ENCODE data around the gene SLC6A3. TPM values are rescaled to one million over a fixed set of nuclear protein-coding genes. Genes with fewer than 3 reads are reported as not detected.

The SLC6A3 gene
- total RNA-seq, 1 donor from 2014 or later: 0.16 TPM

GRCh38 chr5:1436681-1437080 lies 8.6 kb downstream of the SLC6A3 start:
- TF ChIP-seq, protein P1, sequence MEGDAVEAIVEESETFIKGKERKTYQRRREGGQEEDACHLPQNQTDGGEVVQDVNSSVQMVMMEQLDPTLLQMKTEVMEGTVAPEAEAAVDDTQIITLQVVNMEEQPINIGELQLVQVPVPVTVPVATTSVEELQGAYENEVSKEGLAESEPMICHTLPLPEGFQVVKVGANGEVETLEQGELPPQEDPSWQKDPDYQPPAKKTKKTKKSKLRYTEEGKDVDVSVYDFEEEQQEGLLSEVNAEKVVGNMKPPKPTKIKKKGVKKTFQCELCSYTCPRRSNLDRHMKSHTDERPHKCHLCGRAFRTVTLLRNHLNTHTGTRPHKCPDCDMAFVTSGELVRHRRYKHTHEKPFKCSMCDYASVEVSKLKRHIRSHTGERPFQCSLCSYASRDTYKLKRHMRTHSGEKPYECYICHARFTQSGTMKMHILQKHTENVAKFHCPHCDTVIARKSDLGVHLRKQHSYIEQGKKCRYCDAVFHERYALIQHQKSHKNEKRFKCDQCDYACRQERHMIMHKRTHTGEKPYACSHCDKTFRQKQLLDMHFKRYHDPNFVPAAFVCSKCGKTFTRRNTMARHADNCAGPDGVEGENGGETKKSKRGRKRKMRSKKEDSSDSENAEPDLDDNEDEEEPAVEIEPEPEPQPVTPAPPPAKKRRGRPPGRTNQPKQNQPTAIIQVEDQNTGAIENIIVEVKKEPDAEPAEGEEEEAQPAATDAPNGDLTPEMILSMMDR (conservative IDR thresholded peaks at IDR 0.05): no peak
- Mint-ChIP-seq H3K9me3 (peaks cover 12% of the 10 kb centered on the region), H3K4me1 (no peaks in the 10 kb centered on the region), H3K27me3 (ENCODE audit: low read depth) (peaks cover 37% of the 10 kb centered on the region), H3K27ac (ENCODE audit: unreplicated experiment) (no peak overlapping the region), H3K4me3 (no peak overlapping the region), H3K36me3 (ENCODE audit: low read depth) (peaks cover 8% of the 10 kb centered on the region)
- no peak for DNase-seq (ENCODE audit: low read depth, low spot score)

- TF ChIP-seq, protein P1 (conservative IDR thresholded peaks at IDR 0.05): no peak
- H3K27me3 Mint-ChIP-seq (ENCODE audit: low read depth): peaks cover 31% of the 10 kb centered on the region
- DNase-seq (ENCODE audit: low read depth, low spot score): no peak
- H3K4me3 Mint-ChIP-seq: no peak overlapping the region
- peaks cover 12% of the 10 kb centered on the region for H3K9me3 Mint-ChIP-seq
- peaks cover 8% of the 10 kb centered on the region for H3K36me3 Mint-ChIP-seq (ENCODE audit: low read depth)
- no peaks in the 10 kb centered on the region for H3K4me1 Mint-ChIP-seq
- no peak overlapping the region for H3K27ac Mint-ChIP-seq (ENCODE audit: unreplicated experiment)
Observed at GRCh38 chr5:1436036-1436435, 9.2 kb downstream of the SLC6A3 start.

- no peaks in the 10 kb centered on the region for H3K4me1 Mint-ChIP-seq
- TF ChIP-seq, protein P1 (conservative IDR thresholded peaks at IDR 0.05): no peak
- no peak overlapping the region for H3K27ac Mint-ChIP-seq (ENCODE audit: unreplicated experiment)
- peaks cover 12% of the 10 kb centered on the region for H3K9me3 Mint-ChIP-seq
- no peak for DNase-seq (ENCODE audit: low read depth, low spot score)
- H3K4me3 Mint-ChIP-seq: no peak overlapping the region
- peaks cover 8% of the 10 kb centered on the region for H3K36me3 Mint-ChIP-seq (ENCODE audit: low read depth)
- peaks cover 25% of the 10 kb centered on the region for H3K27me3 Mint-ChIP-seq (ENCODE audit: low read depth)
Observed at GRCh38 chr5:1435369-1435768, 9.9 kb downstream of the SLC6A3 start.

DNA sequence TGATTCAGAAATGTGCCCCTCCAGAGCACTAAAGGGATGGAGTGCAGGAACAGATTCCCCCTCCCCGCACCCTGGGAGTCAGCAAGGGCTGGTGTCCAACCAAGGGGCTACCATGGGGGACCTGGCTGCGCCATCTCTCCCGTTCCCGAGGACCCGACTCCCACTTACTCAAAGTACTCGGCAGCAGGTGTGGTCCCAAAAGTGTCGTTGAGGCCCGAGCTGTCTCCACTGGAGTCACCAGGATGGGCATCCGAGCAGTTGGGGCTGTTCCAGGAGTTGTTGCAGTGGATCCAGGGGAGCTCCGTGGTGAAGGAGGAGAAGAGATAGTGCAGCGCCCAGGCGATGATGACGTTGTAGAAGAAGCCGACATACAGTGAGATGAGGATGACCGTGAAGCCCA lies 12.9 kb downstream of the SLC6A3 start:
- no peak overlapping the region for H3K27ac Mint-ChIP-seq (ENCODE audit: unreplicated experiment)
- peaks cover 2% of the 10 kb centered on the region for H3K27me3 Mint-ChIP-seq (ENCODE audit: low read depth)
- no peak for DNase-seq (ENCODE audit: low read depth, low spot score)
- H3K36me3 Mint-ChIP-seq (ENCODE audit: low read depth): peaks cover 14% of the 10 kb centered on the region
- TF ChIP-seq, protein P1 (conservative IDR thresholded peaks at IDR 0.05): no peak
- peaks cover 12% of the 10 kb centered on the region for H3K9me3 Mint-ChIP-seq
- no peak overlapping the region for H3K4me3 Mint-ChIP-seq
- no peaks in the 10 kb centered on the region for H3K4me1 Mint-ChIP-seq

- H3K27me3 Mint-ChIP-seq (ENCODE audit: low read depth): no peaks in the 10 kb centered on the region
- no peak for DNase-seq (ENCODE audit: low read depth, low spot score)
- H3K9me3 Mint-ChIP-seq: peaks cover 12% of the 10 kb centered on the region
- no peaks in the 10 kb centered on the region for H3K4me1 Mint-ChIP-seq
- H3K36me3 Mint-ChIP-seq (ENCODE audit: low read depth): peaks cover 14% of the 10 kb centered on the region
- H3K27ac Mint-ChIP-seq (ENCODE audit: unreplicated experiment): no peak overlapping the region
- H3K4me3 Mint-ChIP-seq: no peak overlapping the region
- TF ChIP-seq, protein P1 (conservative IDR thresholded peaks at IDR 0.05): no peak
Observed at GRCh38 chr5:1431896-1432295, 13.3 kb downstream of the SLC6A3 start.
